Fibroblast of lung (primary cell): ENCODE measurements around the gene ZNF469.

Experiments
- EZH2 ChIP-seq: IDR thresholded peaks from 2 replicates; pipeline ENCODE4 v1.5.1; 2012; ENCODE audit warnings: low read length, control low read depth, mild to moderate bottlenecking; ENCODE audit errors: missing control alignments
- TF ChIP-seq, protein P1 (sequence below), 2 donors: IDR thresholded peaks in 1 of 2; conservative IDR thresholded peaks in 1 of 2; 1 replicate in 1 of 2; 2 replicates in 1 of 2; pipeline ENCODE4 v1.5.1; 2011 to 2012; ENCODE audit warnings: low read length in 2 of 2, control low read depth in 1 of 2, inconsistent platforms in 1 of 2, low read depth in 1 of 2, mild to moderate bottlenecking in 1 of 2

DNA sequence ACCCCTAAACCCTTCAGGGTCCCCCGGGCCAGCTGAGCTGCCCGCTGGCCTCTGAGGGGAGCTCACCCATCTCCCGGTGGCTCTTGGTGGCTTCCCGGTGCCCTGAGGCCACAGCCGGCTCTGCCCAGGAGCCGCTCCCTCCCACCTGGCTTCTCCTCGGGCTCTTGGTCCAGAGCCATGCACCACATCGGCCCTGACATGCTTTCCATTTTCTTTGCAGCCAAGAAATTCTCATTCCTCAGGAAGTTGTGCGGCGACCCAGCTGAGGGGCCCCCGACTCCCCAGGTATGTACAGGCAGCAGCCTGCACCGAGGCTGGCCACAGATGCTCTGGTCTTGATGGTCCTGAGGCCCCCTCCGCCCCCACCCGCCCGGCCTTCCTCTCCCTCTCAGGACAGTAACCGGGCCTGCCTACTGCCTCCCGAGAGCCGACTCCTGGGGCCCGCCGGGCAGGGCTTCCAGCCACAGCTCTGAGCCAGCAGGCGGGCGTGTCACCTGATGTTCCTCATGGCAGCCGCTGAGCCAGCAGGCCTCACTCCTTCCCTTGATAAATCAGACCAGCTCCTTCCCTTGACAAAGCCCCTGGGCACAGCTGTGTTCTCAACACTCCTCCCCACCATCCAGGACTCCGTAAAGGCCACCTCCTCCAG is 42.0 kb downstream of the ZNF469 start:
- TF ChIP-seq, protein P1, sequence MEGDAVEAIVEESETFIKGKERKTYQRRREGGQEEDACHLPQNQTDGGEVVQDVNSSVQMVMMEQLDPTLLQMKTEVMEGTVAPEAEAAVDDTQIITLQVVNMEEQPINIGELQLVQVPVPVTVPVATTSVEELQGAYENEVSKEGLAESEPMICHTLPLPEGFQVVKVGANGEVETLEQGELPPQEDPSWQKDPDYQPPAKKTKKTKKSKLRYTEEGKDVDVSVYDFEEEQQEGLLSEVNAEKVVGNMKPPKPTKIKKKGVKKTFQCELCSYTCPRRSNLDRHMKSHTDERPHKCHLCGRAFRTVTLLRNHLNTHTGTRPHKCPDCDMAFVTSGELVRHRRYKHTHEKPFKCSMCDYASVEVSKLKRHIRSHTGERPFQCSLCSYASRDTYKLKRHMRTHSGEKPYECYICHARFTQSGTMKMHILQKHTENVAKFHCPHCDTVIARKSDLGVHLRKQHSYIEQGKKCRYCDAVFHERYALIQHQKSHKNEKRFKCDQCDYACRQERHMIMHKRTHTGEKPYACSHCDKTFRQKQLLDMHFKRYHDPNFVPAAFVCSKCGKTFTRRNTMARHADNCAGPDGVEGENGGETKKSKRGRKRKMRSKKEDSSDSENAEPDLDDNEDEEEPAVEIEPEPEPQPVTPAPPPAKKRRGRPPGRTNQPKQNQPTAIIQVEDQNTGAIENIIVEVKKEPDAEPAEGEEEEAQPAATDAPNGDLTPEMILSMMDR (conservative IDR thresholded peaks at IDR 0.05 in 1 of 2, IDR thresholded peaks at IDR 0.05 in 1 of 2; ENCODE audit: low read depth in 1 of 2, low read length in 2 of 2) = no peak
- no peak for TF ChIP-seq EZH2
